H54 (cell line): Measurements from ENCODE around the gene UGT1A4.
"Not testable (repeated sequence)": the region's sequence is repeated elsewhere in the genome, so short reads cannot be mapped to it uniquely, and the experiment has no call there.

ENCODE experiments used
- DNase-seq: peaks from one replicate; pipeline ENCODE4 v3.0.0; 2011; ENCODE audit warnings: low spot score, mixed read lengths; ENCODE audit not compliant: insufficient read length
- FAIRE-seq: peaks from 3 replicates; lab custom pipeline; 2011; peaks lifted over from hg19 to GRCh38; lab: Jason Lieb, UNC
- POLR2A ChIP-seq: IDR thresholded peaks from 2 replicates; pipeline ENCODE4 v1.6.1; 2011; ENCODE audit warnings: low read depth, mild to moderate bottlenecking, low read length

Gene UGT1A4

DNA sequence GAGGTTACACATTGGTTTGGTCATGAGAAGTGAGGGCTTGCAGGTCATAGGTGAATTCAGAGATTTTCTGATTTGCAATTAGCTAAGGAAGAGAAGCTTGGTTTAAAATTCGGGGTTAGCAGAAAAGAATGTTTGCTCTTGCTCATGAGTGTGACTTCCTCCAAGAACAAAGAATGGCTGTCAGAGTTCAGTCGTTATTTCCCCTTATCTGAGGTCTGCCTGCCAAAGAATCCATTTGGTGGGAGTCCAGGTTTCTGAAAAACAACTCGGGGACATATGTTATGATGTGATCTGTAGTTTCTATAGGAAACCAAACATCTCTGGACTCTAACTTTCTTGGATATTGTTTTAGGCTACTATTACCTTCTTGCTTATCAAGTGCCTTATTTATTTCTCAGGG is 29.0 kb upstream of the UGT1A4 start:
- TF ChIP-seq POLR2A = no peak
- no peak for DNase-seq
- no peak for FAIRE-seq

DNA sequence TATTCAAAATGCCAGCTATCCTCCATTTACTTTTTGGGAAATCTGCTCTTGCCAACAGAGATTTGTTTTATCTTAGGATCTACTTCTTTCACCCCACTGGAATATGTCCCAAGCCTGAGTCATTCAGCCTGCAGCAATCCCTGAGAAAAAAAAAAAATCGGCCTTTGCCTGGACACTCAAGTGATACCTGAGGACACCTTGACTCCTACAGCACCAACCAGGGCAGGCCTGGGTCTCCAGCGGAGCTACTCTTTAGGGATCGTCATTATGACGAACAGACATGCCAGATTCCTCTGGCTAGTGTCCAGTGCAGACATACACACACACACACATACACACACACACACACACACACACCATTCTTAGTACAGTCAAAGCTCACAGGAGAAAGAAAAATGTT is 28.1 kb upstream of the UGT1A4 start:
- FAIRE-seq = no peak

DNA sequence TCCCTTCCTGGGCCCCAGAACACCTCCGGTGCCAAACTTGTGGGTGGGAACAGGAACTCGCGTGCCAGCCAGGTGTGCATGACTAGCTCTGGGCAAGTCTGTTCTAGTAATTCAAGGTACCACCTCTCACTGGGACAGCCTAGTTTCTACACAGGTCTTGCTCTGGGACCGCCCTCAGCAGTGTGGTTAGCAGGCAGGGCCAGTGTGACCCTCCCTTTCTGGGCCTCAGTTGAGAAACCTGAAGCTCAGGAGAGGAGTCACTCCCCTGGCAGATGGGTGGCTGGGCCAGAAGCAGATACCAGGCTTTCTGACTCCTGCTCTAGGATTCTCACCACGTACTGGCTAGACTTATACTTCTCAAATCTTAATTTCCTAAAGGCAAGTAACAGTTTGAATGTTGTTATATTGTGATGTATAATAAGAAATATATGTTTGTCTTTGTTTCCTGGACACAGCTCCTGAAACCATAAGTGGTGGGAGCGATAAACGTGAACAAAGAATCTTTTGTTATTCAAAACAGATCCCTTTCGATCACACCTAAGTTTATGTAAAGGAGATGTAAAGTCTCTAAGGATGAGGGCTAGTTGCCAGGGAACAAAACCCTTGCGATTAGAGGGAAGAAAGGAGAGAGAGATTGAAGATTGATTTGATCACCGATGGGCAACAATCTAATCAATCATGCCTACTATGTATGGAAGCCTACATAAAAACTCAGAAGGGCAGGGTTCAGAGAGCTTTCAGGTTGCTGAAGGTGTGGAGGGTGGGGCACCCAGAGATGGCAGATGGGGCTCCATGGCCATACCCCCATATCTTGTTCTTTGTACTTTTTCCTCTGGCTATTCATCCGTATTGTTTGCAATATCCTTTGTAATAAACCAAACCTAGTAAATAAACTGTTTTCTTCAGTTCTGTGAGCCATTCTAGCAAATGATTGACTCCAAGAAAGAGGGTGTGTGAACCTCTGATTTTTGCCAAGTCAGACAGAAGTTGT is 26.8 kb upstream of the UGT1A4 start:
- DNase-seq = no peak
- no peak for FAIRE-seq

More for the DNA sequence above, 28.1 kb upstream of the UGT1A4 start:
- no peak for DNase-seq
- TF ChIP-seq POLR2A = no peak

DNA sequence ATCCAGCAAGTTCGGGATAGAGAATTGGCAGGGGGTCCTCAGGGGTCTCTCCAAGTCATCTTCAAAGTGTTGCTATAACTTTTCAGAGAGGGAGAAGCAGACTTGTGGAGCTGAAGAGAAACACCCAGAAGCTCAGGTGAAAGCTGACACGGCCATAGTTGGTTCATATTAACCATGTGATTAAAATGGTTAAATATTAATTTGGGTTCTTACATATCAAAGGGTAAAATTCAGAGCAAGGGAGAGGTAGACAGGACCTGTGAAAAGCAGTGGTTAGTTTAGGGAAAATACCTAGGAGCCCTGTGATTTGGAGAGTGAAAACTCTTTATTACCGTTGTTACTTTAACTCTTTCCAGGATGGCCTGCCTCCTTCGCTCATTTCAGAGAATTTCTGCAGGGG is 25.9 kb upstream of the UGT1A4 start, which contains the start of gene UGT1A6:
UGT1A6 (plus strand) TSS at position 243 of the 400 bp plus-strand sequence; CDS start at position 358, 115 bp downstream.
- no peak for FAIRE-seq
- DNase-seq = no peak
- TF ChIP-seq POLR2A = no peak

More for the DNA sequence above, 26.8 kb upstream of the UGT1A4 start:
- TF ChIP-seq POLR2A = no peak

DNA sequence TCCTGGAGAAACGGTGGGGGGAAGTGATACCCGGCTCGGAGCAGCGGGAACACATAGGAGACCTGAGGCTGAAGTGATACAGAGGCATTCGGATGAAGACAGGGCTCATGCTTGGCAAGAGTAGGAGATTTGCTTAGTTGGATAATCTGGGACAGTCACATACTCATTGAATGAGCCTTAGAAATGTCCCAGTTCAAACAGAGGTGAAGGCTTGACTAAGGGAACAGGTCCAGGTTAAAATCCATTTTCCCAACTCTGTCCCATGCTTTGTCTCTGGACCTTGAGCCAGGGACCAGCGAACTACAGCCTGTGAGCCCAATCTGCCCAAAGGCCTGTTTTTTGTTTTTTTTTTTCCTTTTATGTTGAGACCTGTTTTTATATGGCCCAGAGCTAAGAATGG is 24.6 kb upstream of the UGT1A4 start:
- FAIRE-seq (no peak), DNase-seq (no peak)
- no peak for TF ChIP-seq POLR2A

DNA sequence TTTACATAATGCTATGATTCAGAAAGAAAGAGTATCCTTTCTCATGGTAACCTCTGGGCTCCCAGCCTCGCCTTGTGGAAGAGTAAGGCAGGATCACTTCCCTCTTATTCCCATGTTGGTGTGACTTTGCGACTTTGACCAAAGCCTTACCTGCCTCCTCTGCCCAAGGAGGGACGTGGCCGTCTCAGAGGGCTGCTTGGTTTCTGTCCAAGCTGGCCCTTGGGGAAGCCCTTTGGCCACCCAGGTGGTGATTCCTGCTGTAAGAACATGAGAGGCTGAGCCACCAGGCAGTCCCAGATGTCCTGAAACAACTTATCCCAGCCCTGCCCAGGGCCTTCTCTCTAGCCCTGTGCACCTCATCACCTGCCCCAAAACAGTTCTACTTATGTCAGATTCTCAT is 19.8 kb upstream of the UGT1A4 start:
- FAIRE-seq (no peak), DNase-seq (no peak)
- TF ChIP-seq POLR2A = no peak

DNA sequence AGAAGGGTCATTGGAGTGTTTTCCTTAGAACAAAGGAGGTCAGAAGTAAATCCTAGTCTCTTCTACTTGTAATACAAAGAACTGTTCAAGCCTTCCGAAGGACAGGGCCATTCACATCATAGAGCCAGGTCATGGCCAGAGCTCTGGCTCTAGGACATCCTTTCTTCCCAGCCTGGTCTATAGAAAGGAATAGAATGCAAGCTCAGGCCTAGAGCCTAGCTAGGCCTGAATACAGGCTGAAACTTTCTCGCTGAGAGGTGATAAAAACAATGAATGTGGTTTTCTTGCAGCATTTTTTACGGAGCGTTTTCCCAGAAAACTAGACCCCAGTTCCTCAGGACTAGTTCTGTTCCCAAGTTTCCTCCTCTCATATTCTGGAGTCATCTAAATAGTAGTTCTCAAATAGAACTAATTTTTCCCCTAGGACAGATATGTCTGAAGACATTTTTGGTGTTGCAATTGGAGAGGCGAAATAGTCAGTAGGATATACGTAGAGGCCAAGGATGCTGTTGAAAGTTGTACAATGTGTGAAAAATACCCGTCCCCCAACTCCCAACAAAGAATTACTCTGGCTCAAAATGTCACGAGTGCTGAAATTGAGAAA is 19.0 kb upstream of the UGT1A4 start:
- no peak for TF ChIP-seq POLR2A
- DNase-seq (no peak), FAIRE-seq (no peak)

DNA sequence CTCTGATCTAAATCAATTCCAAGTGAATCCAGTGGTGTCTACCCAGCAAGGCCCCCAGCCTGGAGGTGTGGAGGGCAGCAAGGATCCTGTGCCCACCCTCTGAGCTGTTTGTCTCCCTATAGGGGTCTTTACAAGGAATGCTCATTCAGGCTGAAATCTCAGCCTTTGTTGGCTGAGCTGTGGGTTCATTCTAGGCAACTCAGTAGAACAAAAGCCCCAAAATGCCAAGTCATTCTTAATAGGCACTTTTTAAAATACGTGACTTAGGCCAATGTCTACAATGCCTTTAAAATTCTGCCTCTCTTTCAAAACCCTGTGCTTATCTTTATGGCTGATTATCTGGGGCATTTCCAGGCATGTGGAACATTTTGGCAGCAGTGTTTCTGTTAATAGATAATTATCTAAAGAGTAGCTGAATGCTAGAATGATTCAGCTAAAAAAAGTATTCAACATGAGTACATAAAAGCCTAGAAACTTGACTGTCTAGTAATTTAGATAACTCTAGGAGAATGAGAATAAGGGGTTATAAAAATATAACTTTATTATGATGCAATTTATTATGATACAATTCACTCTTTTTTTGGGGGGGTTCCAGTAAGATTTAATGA is 18.4 kb upstream of the UGT1A4 start:
- DNase-seq (no peak), FAIRE-seq (no peak)
- TF ChIP-seq POLR2A = no peak

DNA sequence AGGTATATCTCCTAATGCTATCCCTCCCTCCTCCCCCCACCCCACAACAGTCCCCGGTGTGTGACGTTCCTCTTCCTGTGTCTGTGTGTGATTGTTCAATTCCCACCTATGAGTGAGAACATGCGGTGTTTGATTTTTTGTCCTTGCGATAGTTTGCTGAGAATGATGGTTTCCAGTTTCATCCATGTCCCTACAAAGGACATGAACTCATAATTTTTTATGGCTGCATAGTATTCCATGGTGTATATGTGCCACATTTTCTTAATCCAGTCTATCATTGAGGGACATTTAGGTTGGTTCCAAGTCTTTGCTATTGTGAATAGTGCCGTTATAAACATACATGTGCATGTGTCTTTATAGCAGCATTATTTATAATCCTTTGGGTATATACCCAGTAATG is 17.7 kb upstream of the UGT1A4 start:
- not testable (repeated sequence) for FAIRE-seq, DNase-seq

DNA sequence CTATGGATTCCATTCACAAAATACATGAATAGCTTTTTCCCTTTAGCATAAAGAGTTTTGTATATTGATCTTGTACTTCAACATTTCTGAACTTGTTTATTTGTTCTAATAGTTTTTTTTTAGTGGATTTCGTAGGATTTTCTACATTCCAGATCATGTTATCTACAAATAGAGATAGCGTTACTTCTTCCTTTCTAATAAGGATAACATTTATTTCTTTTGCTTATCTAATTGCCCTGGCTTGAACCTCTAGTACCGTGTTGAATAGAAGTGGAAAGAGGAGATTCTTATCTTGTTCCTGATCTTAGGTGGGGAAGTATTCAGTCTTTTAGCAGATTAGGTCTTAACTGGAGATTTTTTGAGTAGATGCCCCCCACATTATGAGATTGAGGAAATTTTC is 16.3 kb upstream of the UGT1A4 start:
- DNase-seq = no peak
- no peak for TF ChIP-seq POLR2A
- no peak for FAIRE-seq

DNA sequence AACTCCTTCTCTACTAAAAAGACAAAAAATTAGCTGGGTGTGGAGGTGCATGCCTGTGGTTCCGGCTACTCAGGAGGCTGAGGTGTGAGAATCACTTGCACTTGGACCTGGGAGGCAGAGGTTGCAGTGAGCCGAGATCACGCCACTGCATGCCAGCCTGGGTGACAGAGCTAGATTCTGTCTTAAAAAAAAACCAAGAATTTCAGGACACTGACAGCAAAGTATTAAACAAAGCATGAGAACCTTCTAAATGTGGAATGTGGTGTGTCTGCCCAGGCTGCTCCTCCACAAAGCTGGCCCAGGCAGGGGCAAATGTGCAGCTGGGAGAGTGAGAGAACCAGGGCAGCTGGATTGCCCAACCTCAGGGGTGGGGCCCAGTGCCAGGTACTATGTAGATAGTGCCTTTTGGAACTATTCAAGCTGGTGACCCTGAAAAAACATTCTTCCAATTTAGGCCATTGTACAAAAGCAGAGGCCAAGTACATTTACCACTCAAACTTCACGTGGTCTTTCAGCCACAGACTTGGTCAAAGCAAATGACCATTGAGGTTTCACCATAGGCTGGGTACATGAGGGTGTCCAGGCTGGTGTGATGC is 12.5 kb upstream of the UGT1A4 start:
- FAIRE-seq (no peak), DNase-seq (no peak)
- TF ChIP-seq POLR2A = no peak

DNA sequence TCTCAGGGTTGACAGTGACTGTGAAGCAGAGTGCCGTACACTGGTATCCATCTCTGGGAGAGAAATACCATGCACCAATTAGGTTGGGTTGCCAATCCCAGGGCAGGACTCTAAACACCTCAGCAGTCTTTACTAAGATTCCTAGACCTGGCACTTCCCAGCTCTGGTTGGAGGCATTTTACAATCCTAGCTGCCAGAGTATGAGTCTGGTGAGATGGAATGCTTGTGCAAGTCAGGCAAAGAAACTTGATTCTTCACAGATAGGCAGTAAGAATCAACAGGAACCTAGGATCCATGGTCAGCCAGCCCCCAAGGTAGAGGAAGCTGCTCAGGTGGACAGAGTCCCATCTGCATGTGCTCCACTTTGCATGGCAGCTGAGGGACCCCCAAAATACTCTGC is 11.8 kb upstream of the UGT1A4 start:
- FAIRE-seq = no peak
- TF ChIP-seq POLR2A = no peak
- DNase-seq = no peak

DNA sequence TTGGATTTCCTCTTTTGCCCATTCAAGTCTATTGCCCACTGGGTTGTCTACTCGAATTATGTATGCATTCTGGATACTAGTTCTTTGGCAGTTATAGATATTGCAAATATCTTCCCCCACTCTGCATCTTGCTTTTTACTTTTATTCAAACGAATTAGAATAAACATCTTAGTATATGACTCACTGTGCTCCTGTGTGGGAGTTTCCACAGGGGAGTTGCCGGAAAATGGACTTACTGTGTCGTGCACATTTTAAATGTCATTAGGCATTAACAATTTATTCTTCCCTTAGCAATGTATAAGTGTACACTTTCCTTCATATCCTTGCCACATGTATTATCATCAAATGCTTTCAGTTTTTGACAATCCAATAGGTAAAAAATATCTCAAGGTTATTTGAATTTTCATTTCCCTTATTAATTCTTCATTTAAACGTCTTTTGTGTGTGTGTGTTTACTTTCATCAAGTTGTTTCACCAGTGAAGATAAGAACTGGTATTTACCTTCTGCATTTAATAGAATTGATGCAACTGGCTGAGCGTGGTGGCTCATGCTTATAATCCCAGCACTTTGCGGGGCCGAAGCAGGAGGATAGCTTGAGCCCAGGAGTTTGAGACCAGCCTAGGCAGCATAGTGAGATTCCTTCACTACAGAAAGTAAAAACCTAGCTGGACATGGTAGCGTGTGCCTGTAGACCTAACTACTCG is 10.4 kb upstream of the UGT1A4 start:
- no peak for FAIRE-seq
- no peak for DNase-seq
- no peak for TF ChIP-seq POLR2A
